ENCODE data around the gene COL25A1.
"Not testable (repeated sequence)": the region's sequence is repeated elsewhere in the genome, so short reads cannot be mapped to it uniquely, and the experiment has no call there.

Gene COL25A1

DNA sequence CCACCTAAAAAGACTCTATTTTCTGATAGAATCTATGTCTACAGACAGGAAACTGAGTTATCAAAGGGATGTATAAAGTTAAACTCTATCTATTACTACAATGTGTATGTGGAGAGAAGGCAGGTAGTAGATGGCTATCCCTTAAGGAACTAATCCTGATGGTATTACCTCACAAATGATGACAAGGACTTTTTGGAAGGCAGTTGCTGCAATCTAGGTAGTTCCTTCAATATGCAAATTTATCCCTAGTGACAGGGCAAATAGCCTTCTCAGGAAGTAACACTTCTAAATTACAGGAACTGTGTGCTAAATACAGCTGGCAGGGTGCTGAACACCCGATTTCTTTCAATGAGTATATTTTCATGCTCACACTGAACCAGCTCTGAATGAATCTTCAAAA lies 177.4 kb downstream of the COL25A1 start:
- no peak for DNase-seq (ENCODE audit: low read depth)

DNA sequence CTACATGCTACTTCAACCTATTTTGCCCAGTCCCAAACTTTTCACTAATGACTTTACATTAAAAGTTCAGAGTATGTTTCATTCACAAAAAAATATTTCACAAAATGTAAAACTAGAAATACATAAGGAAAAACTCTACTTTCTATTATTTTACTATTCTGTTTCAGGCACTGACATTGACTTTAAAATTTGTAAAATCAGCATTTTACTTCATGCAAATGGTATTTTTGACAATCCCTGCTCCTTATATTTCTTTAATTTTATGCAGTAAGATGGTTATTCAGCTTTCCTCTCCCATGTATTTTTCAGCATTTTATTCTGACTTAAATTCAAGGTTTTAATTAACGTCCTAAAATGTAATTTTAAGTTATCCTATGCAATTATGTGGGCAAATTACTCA lies 178.5 kb downstream of the COL25A1 start:
- no peak for DNase-seq (ENCODE audit: low read depth)

DNA sequence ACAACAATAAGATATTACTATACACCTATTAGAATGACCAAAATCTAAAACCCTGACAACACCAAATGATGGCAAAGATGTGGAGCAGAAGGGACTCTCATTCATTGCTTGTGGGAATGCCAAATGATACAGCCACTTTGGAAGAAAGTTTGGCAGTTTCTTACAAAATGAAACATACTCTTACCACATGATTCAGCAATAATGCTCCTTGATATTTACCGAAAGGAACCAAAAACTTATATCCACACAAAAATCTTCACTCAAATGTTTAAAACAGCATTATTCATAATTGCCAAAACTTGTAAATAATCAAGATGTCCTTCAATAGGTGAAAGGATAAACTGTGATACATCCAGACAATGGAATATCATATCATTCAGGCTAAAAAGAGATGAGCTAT lies 180.9 kb downstream of the COL25A1 start:
- no peak for DNase-seq (ENCODE audit: low read depth)

DNA sequence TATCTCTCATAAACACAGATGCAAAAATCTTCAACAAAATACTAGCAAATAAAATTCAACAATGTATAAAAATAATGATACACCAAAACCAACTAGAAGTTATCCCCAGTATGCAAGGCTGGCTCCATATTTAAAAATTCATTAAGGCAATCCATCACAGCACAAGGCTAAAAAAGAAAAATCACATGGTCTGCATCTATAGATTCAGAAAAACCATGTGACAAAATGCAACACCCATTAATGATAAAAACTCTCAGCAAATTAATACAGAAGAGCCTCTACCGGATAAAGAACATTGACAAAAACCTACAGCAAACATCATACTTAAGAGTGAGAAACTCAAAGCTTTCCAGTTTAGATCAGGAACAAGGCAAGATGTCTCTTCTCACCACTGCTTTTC lies 182.6 kb downstream of the COL25A1 start:
- DNase-seq (ENCODE audit: low read depth): no peak

DNA sequence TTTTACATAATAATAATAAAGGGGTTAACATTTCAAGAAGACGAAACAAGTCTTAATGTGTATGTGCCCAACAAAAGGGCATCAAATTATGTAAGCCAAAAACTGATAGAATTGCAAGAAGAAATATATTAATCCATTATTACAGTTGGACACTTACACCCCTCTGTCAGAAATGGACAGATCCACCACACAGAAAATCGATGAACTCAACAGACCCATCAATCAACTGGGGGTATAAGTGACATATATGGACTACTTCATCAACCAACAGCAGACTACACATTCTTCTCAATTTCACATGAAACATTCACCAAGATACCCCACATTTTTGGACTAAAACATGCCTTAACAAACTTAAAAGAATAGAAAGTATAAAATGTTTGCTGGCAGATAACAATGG lies 183.8 kb downstream of the COL25A1 start:
- DNase-seq (ENCODE audit: low read depth): no peak

DNA sequence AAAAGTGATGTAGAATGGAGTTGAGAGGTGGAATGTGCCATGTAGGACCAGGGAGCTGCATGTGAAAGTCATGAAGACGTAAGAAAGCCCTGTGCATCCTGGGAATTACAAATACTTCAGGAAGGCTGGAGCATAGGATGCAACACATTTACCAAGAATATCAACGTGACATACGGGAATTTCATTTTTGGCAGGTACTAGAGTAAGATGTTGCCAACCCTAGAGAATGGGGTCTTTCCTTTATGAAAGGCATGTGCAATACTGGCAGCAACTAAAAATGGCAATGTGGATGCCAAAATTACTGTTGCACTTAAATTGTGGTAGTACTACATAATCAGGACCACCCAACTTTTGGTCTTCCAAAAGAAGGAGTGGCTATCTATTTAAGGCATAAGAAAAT lies 188.0 kb downstream of the COL25A1 start:
- no peak for DNase-seq (ENCODE audit: low read depth)

DNA sequence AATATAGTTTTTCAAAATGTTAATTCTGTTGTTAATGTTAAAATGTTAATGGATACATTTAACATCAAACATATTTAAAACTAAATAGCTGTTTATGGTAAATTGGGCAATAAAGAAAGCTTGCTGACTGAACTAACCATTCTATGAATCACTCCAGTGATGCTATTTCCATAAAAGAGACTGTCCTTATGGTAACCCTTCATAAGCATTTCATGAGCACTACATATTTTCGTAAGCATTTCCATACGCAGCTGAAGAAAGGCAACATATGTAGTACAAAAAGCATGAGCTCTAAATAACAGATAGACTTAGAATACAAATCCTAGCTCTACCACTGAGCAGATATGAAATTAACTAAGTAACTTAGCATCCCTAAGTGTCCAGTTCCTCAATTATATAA lies 188.9 kb downstream of the COL25A1 start:
- no peak for DNase-seq (ENCODE audit: low read depth)

DNA sequence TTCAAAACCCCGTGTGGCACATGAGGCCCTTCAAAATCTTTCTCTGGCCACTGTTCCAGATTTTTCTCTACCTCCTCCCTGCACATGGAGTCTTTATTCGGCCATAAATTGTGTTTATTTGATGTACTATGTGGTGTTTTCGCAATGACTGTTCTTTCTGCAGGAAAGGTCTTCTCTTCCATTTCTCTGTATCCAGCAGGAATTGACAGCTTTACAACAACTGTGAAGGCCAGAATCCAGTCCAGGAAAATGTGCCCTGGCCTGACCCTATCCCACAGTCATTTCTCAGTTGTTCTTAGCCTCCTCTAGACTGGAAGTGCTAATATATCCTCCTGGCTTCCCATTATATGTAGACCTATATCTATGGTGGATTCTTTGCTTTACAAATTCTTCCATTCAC lies 191.4 kb downstream of the COL25A1 start:
- no peak for DNase-seq (ENCODE audit: low read depth)

DNA sequence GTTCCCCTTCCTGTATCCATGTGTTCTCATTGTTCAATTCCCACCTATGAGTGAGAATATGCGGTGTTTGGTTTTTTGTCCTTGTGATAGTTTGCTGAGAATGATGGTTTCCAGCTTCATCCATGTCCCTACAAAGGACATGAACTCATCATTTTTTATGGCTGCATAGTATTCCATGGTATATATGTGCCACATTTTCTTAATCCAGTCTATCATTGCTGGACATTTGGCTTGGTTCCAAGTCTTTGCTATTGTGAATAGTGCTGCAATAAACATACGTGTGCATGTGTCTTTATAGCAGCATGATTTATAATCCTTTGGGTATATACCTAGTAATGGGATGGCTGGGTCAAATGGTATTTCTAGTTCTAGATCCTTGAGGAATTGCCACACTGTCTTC lies 194.2 kb downstream of the COL25A1 start:
- not testable (repeated sequence) for DNase-seq (ENCODE audit: low read depth)

DNA sequence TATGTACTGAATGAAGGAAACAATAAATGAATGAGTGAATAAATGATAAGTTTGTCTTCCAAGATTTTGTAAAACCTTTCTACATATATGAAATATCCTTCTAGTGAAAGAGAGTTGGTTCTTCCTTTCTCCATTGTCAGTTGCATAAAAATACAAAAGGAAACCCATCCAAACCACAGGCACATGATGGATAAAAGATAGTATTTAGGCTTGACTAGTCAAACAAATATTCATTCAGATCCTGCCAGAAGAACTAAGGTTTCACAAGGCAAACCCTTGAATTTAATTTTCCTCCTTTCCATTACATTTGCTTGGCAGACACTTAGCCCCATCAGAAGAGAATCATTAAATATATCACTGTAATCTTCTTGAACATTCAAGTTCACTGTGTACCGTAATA lies 208.4 kb downstream of the COL25A1 start:
- no peak for DNase-seq (ENCODE audit: low read depth)

DNA sequence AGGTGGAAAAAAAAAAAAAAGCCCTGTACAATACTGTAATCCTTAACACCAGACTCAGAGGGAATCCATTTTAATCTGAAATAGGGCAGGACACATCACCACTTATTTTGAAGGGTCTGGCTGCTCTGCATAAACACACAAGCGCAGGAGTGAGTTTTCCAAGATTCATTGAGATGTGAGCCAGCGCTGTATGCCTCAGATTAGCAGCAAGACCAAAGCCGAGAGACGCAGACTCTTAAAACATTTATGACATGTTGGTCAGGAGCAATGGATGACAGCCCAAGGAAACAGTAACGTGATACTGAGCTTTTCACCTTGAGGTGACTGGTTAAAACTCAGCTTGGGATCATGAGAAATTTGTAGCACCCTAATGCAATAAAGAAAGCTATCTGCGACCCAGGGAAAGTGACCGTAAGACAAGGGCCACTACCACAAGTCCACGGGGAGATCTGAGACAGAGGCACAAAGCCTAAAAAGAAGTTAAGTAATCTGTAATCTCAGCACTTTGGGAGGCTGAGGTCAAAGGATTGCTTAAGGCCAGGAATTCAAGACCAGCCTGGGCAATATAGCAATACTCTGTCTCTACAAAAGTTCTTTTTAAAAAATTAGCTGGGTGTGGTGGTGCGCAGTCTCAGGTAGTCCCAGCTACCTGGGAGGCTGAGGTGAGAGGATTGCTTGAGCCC lies 210.6 kb downstream of the COL25A1 start:
- no peak for DNase-seq (ENCODE audit: low read depth)

DNA sequence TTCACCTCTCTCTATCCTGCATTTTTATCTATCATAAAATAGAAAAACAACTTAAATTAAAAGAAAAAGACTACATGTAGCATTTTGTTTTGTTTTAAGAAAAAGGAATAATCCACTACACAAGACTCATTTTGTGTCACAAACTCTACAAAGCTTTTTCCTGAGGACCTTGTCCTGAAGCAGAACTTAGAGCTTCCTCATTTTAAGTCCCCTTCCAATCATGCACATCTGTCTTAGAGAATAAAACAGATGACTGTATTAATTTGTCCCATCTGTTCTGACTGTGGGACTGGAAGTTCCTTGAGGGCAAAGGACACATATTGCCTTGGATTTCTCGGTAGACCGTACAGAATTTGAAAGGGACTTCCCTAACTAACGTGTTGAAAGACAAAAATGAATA lies 218.5 kb downstream of the COL25A1 start:
- no peak for DNase-seq (ENCODE audit: low read depth)

DNA sequence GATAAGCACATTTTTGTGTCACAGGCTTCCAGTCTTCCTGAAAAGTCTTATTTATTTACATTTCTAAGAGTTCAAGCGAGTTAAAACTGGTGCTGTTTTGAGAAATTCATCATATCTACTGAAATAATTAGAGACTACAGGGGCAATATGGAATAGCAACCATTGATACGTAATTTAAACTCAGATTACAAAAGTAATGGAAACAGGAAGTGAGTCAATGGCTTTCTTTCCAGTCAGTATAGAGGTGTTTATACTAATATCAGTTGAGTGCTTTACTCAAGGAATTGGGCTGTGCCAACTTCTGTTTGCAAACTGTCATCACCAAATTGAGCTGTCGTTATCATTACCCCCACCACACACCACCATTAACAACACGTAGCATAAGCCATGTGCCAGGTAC lies 222.7 kb downstream of the COL25A1 start:
- DNase-seq (ENCODE audit: low read depth): no peak

DNA sequence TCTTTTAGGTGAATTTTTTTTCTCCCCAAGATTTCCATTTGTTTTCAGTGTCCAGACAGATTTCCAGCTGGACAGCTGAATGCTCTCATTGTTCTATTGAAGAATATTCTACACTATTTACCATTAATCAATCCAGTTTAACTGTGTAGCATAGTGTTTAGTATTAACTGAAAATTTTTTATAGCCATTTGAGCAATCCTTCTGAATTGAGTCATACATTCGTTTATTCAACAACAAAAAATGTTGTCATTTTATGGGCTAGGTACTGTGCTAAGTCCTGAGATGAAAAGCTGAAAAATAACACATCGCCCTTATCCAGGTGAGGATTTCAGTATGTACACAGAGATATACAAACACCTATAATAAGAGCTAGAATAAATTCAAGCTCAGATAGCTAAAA lies 223.3 kb downstream of the COL25A1 start:
- DNase-seq (ENCODE audit: low read depth): no peak

DNA sequence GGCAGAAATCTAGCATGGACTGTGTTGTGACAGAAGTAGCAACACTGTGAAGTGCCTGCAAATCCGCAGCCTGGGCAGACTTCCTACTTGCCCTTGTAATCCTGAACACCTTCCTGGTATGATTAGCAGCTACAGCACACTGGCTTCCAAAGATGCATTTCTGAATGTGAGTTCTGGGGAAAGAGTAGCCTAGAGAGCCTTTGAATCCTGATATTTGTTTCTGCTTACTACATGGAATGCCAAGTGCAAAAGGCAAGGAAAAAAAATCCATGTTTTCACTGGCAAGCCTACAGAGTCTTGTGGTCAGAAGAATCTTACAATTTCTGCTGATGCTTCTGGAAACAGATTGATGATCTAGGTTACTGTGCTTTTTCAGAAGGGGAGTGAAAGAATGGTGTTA lies 223.7 kb downstream of the COL25A1 start:
- DNase-seq (ENCODE audit: low read depth): no peak

DNA sequence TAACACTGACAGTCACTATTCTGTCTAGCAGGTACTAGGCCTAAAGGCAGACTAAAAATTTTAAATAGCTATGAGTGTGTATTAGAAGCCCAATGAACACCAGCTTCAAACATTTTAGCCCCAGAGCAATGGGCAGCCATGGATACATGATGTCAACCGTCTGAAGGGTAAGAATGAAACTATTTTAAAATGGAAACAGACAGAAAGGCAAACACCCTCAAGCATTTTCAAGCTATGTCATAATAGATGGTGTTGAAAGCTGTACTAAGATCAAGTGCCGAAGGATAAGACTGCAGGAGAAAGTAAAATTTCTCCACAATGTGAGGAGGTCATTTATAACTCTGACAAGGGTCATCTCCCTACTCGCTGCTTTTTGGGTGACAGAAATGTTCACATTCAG lies 225.0 kb downstream of the COL25A1 start:
- DNase-seq (ENCODE audit: low read depth): no peak

DNA sequence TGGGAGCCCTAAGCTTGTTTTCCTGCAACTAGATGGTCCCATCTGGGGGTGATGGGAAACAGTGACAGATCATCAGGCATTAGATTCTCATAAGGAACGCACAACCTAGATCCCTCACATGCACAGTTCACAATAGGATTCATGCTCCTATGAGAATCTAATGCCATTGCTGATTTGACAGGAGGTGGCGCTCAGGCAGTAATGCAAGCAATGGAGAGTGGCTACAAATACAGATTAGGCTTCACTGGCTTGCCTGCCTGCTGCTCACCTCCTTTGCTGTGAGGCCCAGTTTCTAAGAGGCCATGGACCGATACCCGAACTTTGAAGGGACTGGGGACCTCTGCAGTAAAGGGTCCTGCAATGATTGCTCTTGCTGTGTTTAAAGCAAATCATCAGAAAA lies 225.7 kb downstream of the COL25A1 start:
- DNase-seq (ENCODE audit: low read depth): not testable (repeated sequence)

DNA sequence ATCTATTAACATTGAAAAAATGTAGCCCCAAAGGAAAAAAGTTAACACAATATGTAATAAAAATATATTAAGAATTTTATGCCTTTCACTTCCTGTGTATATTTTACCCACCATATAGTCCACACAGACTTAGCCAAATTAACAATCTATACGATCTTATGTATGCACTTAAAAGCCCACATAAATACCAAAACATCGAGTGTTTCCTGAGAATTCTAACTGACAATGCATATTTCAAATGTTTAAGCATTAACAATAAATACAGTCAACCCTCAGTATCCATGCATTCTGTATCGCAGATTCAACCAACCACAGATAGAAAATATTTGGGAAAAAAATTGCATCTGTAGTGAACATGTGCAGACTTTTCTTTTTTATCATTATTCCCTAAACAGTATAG lies 226.8 kb downstream of the COL25A1 start:
- DNase-seq (ENCODE audit: low read depth): no peak

DNA sequence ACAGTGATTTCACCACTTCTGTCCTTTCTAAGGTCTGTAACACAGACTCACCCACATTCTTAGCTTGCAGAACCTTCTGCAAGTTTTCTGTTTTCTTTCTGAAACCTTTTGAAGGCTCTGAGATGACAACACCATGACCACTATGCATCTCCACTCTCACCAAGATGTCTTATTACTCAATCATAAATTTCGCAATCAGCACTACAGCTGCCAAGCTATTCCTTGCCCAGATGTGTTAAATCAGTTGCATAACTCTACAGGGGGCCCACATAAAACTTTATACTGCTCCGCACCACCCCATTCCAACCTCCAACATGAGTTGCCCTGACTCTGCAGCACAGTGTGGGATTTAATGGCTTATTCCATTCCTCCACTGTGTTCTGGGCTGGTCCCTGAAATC lies 229.9 kb downstream of the COL25A1 start:
- no peak for DNase-seq (ENCODE audit: low read depth)

DNA sequence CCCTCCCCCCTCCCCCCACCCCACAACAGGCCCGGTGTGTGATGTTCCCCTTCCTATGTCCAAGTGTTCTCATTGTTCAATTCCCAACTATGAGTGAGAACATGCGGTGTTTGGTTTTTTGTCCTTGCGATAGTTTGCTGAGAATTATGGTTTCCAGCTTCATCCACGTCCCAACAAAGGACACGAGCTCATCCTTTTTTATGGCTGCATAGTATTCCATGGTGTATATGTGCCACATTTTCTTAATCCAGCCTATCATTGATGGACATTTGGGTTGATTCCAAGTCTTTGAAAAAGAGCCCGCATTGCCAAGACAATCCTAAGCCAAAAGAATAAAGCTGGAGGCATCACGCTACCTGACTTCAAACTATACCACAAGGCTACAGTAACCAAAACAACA lies 231.8 kb downstream of the COL25A1 start:
- DNase-seq (ENCODE audit: low read depth): not testable (repeated sequence)

DNA sequence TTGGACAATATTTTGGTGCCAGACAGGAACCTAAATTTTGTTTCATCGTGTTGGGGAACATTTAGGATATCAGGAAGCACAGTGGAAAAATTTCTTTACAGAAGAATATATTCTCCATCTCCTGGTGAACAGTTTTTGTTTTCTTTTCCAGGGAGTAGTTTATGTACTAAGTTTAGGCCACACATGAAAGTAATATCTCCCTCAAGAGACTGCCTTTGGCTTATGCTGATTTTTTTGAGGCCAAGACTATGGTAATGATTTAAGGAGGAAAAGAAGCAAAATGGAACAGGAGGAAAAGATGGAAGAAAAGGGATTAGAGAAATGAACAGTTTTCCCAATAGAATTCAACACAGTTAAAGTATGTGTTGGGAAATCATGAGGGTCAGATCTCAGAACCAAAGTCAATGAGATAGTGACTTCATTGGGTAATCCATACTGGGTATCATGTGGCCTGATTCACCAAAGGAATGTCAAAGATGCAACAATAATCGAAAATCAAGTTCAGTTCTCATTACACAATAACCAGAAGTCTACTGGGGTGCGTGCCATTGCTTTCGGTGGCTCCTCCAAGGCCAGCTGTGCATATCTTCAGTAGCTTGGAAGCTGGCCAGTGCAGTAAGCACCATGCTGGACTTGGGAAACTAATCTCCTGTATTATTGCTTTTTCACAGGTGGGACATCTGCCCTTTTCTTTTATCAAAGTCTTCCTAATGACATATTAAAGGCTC lies 234.8 kb downstream of the COL25A1 start:
- DNase-seq (ENCODE audit: low read depth): no peak

DNA sequence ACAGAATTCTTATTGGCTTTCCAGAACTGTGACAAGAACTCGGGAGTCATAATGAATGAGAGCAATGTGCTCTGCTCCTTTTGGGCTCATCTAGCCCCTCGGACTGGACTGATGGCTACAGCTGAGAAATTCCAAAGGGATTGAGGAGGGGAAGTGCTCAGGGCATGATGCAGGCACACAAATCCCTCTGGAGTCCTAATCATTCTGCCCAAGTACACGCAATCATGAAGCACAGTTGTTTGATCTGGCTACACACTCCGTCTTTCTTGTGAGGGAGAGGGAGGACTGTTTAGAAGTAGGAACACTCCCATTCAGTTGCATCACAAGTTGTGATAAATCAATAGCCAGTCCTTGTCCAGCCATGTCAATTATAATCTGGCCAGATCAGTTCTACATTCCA lies 237.5 kb downstream of the COL25A1 start:
- DNase-seq (ENCODE audit: low read depth): no peak

DNA sequence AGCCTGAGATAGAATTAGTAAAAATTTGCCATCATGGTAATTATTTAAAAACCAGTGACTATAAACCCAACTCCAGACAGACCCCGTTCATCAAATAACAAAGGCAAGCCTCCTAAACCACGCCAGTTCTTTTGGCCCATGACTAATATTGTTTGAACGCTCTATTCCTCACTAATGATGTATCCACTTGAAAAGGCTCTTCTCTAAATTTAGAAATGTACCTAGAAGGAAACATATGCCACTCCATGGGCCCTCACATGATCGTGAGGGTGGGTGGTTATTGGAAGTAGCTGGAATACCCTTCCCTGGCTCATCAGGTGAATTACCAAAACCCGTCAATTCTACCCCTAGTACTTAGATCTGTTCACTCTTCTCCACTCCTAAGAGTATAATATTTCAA lies 249.2 kb downstream of the COL25A1 start:
- no peak for DNase-seq (ENCODE audit: low read depth)

DNA sequence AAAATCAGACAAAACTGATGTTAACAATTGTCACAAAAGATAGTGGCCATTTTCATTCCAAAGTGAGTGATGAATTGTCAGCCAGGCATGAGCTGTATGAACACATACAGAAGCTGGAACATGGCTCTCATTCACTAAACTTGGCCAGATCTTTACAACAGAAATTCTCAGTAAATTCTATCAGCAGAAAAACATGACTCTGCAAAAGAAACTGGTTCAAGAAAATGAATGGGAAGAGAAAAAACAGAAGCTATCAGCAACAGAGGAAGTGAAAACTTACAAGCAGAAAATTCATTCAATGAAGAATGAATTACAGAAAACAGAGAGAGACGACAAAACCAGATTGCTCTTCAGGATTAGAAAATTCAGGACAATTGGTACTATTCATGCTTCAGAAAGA lies 249.6 kb downstream of the COL25A1 start:
- no peak for DNase-seq (ENCODE audit: low read depth)

Measured in T follicular helper cell (primary cell).